HG02943 (cell line): Measurements from ENCODE around the gene FRAS1.
"Not testable (repeated sequence)": the region's sequence is repeated elsewhere in the genome, so short reads cannot be mapped to it uniquely, and the experiment has no call there.

Experiments used
- ATAC-seq: cut with Tn5 transposase; IDR thresholded peaks from one replicate; pipeline ENCODE4 v1.9.1; 2021; ENCODE audit warnings: mild to moderate bottlenecking, low read depth, moderate library complexity; ENCODE audit not compliant: unreplicated experiment

Gene FRAS1

DNA sequence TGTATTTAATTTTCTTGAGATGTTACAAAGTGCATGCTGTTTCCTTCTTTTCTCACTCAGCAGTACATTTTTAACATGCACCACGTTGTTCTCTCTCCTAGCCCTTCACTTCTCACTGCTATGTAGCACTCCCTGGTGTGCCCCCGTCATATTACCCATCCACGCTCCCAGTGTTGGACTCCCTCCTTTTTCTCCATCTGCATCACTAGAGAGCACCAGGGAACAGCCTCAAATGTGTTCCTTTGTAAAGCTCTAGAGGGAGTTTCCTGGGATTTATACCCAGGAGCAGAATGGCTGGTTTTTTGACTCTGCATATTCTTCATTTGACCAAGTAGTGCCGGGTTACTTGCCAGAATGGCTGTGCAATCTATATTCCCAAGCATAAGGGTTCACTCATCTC lies 254.2 kb downstream of the FRAS1 start:
- ATAC-seq: no peak

GRCh38 chr4:78312989-78313753 lies 256.0 kb downstream of the FRAS1 start:
- ATAC-seq: no peak

GRCh38 chr4:78313754-78314120 lies 256.6 kb downstream of the FRAS1 start:
- no peak for ATAC-seq

- ATAC-seq: no peak
Observed at GRCh38 chr4:78318126-78318525, 261.0 kb downstream of the FRAS1 start.

- ATAC-seq: no peak
Observed at GRCh38 chr4:78320349-78320935, 263.3 kb downstream of the FRAS1 start.

- ATAC-seq: no peak
Observed at GRCh38 chr4:78322032-78322431, 264.9 kb downstream of the FRAS1 start.

DNA sequence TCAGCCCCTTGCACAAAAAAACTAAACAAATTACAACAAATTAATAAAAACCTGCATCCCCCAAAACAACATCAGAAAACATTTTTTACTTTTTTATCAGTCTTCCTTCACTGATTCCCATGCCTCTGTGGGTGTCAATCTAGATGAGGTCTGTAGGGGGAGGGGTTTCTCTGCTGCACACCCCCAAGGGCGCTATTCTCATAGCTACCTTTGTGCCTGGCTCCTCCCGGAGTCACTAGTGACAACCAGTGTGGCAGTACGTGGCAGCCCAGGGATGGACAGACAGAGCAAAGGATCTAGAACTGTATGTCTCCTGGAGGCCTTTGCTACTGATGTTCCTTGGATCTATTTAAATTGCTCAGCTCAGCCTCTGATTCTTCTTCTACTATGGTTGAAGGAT lies 266.3 kb downstream of the FRAS1 start:
- no peak for ATAC-seq

DNA sequence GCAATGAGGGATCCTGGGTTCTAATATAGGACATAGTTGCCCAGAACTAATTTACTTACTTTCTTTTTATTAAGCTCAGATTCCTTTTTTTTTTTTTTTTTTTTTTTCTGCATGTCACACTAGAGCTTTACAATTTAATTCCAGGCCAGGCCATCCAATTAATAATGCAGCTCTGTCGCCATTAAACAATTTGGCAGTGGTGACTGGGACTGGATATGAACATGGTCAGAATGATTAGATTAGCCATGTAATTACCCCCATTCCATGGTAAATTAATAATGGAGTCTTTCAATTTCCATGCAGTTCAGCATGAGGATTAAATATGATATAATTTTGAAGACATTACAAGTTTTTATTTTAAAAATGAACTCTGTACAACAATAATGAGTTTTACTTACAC lies 267.5 kb downstream of the FRAS1 start:
- no peak for ATAC-seq

DNA sequence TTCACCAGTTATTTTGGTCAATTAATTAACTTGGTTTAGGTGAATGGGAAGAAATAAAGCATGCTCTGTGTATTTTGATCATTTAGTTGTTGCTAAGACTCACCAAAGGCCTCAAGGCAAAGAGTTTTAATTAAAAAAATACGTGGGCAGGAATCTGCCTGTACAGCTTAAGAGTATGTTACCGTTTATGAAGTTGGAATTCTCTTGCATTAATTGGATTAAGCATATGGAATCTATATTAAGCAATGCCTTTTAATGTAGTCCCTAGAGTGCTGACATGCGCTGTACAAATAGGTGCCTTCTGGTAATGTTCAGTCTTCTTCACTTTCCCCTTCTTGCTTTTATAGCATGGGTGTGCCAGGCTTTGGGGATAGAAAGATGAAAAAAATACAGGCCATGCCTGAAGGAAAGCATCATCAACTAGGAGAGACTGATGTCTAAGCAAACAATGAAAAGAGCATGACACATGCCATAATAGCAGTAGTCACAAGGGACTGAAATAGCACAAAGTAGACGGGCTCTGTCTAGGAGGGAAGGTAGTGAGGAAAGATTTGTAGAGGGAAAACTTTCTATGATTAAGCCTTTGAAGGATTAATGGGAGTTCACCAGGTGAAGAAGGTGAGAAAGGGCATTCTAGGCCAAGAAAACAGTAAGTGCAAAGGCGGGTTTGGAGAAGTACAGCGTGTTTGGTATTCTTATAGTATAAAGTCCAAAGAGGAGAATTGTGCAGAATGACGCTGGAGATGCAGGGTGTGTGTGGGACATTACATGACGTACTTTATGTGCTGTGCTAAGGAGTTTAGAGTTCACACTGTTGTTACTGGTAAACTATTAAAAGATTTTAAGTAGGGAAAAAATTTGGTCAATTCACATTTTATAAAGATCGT lies 268.4 kb downstream of the FRAS1 start:
- ATAC-seq: no peak

DNA sequence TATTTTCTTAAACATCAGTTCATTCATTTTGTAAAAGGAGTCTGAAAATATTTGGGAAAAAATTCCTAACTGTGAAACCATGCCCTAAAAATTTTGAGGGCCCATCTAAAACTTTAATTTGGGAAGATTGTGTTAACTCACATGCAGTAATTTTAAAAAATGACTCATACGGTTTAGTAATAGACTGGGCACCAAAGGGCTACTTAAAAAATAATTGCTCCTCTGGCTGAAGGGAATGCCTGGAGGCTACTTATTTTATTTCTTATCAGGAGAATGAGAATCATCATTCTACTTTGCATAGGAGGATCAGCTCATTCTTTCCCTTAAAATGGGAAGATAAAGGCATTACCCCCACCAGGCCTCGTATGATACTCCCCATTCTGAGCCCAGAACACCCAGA lies 271.5 kb downstream of the FRAS1 start:
- not testable (repeated sequence) for ATAC-seq

- no peak for ATAC-seq
Observed at GRCh38 chr4:78331186-78331585, 274.1 kb downstream of the FRAS1 start.

GRCh38 chr4:78331965-78332364 lies 274.8 kb downstream of the FRAS1 start:
- no peak for ATAC-seq

- ATAC-seq: no peak
Observed at GRCh38 chr4:78332976-78333375, 275.9 kb downstream of the FRAS1 start.

DNA sequence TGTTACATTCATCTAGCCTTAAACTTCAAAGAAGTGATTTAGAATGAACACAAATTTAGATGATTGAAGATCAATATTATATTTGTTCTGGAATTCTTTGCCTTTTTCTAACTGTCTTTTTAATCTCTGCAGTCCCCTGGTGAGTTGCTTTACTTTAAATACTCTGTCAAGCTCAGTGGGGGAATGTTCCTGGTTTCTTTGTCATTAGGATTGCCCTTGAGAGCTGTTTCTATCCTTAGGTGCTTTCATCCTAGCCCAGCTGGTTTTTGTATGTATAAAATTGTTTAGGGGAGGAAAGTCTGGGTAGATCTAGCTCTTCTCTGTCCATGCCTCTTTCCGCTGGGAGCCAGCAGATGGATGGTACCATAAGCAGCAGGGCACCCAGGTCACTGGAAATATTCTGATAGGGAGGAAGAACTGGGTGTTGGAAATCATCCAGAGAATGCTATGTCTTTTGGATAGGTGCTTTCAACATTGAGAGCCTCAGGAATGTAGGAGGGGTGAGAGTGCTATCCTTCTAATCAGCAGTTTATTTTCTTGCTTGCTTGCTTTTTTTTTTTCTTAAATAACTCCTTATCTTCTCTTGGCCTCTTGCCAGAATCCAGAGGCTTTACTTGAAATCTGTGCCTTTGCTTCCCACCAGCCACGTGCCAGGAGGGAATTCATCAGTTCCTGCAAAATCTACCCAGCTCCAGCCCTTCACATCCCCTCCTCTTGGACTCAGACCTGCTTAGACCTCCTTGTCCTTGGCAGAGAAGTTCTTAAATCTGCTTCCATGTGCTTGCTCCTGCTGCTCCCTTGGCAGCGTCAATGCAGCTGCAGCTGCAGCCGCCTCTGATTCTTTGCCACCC lies 279.2 kb downstream of the FRAS1 start:
- no peak for ATAC-seq

DNA sequence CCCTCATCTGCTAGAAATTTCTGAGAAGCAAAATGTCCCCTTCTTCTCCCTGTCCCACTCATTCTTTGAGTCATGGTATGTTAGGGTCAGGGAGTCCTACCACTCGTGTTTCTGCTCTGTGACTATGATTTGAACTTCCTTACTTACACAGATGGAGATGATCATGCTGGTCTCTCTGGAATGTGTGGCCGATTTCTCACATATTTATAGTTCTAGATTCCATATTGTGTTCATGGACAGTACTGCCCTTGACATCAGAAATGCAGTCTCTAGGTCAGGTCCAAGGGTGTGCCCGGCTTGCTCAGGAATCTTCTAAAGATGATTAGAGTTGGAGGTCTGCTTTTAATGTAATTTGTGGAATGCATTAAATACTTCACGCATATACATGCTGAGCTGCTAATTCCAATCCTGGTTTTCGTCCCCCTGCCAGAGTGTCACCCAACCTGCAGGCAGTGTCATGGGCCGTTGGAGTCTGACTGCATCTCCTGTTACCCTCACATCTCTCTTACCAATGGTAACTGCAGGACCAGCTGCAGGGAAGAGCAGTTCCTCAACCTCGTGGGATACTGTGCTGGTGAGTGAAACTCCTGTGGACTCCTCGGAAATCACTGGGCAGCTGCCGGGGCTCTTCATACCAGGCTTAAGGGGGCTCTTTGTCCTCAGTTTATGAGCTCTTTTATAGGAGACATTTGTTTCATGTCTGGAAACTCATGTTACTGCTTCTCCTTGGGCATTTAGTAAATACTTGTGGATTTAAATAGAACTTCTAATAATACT lies 280.3 kb downstream of the FRAS1 start:
- no peak for ATAC-seq

GRCh38 chr4:78342125-78342524 lies 285.0 kb downstream of the FRAS1 start:
- no peak for ATAC-seq

DNA sequence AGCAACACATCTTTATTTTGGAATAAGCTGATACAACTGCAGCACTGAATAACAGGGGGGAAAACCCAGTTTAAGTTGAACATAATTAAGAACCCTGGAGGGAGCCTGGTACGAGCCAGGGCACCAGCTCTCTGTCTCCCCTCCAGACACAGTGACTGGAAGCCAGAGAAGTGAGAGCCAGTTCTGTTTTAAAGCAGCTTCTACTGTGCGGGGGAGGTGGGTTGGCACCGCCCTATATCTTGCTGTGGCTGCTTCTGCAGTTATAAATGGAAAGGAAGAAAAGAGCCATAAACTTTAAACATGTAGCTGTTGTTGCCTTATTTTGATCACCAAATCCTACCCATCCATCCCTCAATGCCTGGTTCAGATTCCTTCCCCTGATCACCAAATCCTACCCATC lies 286.6 kb downstream of the FRAS1 start:
- ATAC-seq: no peak

GRCh38 chr4:78345237-78345636 lies 288.1 kb downstream of the FRAS1 start:
- ATAC-seq: no peak

DNA sequence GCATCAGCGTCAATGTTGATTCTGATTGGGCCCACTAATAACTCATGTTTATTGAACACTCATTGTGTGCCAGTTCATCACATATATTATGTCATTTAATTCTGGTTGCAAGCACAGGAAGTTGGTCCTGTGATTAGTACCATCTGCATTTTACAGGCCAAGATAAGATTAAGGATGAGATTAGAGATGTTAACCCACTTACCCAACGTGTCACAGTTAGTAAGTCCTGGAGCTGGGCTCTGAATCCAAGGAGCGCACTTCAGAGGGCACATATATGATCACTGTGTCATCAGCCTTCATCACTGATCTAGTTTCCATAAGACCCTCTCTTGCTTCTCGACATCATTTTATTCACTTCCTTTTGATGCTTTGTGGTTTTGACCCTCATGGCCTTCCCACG lies 289.1 kb downstream of the FRAS1 start:
- ATAC-seq: no peak

- ATAC-seq: no peak
Observed at GRCh38 chr4:78347527-78347926, 290.4 kb downstream of the FRAS1 start.
